CD4-positive, alpha-beta T cell treated with Interferon alpha-2 for 1 hour (primary cell): ENCODE data around the gene STIL.
"Not testable (repeated sequence)": the region's sequence is repeated elsewhere in the genome, so short reads cannot be mapped to it uniquely, and the experiment has no call there.

Source experiments
- DNase-seq, 2 donors: peaks; one replicate each; pipeline ENCODE4 v3.0.0-alpha.2; 2020 to 2022

The STIL gene

GRCh38 chr1:47317841-47318240 lies 3.9 kb upstream of the STIL start:
- DNase-seq: no peak

DNA sequence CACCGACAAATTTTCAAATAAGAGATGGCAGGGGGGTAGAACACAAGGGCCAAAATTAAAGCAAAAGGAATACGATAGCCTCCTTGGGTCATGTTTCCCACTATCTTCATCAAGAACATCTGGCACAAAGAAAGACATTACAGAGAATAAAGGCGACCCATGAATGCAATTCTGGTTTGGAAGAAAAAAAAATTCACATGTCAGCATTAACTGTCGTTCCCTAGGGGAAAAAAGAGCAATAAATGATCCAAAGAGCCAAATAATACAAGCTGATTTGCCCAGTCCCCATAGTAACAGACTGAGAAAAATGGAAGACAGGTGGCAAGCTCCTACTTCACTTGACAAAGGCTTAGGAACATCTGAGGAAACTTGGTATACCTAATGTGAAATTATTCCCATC lies 4.5 kb downstream of the STIL start:
- no peak for DNase-seq

DNA sequence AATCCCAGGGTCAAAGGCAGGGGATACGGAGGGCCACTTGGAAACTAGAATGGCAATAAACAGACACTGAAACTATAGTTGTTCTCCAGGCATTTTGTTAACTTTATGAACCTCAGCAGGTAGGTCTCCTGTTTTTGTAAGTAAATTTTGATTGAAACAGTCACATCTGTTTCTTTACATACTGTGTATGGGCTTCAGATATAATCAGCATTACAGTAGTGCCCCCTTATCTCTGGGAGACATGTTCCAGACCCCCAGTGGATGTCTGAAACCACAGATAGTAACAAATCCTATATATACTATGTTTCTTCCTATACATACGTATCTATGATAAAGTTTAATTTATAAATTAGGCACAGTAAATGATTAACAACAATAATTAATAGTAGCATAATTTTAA lies 11.5 kb downstream of the STIL start:
- no peak for DNase-seq

DNA sequence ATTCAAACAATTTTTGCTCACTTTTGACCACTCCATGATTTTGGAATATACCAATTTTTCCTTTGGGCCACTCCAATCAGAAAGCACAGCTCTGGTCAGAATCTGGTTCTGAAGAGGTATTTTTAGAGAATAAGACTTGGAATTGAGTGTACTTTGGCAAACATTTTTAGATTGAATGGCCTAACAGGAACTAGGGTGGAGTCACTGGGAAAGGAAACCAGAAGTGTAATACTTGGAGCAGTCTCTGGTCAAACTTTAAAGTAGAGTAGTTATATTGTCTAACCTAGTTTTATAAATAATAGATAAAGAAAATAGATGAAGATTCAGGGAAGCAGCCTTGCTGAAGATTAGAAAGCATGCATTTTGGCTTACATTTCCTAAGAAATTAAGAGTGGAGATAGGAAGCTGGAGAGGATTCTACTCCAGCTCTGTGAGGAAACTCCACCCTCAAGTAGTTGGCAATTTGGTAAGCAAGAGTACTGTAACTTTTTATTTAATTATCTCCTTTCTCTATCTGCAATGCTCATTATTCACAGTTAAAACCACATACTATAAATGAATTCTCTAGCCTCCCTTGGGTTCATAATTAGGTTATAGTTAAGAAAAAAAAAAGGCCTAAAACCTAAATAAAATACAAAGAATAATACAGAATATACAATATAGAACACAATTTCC lies 15.8 kb downstream of the STIL start:
- no peak for DNase-seq

GRCh38 chr1:47295579-47295978 lies 18.4 kb downstream of the STIL start:
- no peak for DNase-seq

DNA sequence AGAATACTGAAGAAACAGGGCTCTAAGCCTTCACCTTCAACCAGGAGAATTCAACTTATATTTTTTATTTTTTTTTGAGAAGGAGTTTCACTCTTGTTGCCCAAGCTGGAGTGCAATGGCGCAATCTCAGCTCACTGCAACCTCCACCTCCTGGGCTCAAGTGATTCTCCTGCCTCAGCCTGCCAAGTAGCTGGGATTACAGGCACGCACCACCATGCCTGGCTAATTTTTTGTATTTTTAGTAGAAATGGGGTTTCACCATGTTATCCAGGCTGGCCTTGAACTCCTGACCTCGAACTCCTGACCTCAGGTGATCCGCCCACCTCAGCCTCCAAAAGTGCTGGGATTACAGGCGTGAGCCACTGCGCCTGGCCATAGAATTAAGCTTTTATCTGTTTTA lies 19.1 kb downstream of the STIL start:
- not testable (repeated sequence) for DNase-seq

- not testable (repeated sequence) for DNase-seq
Observed at GRCh38 chr1:47288116-47288515, 25.8 kb downstream of the STIL start.

GRCh38 chr1:47280142-47280541 lies 33.8 kb downstream of the STIL start:
- no peak for DNase-seq

DNA sequence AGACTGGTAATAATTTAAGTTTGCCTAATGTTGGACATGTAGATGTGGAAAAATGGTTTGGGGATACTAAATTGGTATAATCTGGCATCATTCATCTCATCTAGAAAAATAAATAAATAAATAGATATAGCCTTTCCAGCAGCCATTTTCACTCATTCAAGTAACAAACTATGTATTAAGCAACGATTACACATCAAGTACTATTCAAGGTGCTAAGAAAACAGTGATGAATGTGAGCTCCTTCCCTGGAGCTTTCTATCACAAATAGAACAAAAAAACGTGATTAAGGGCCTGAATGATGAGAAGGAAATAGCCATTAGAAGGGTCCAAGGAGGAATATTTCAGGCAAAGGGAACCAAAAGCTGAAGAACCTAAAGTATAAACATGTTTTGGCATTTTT lies 37.1 kb downstream of the STIL start:
- no peak for DNase-seq

GRCh38 chr1:47275811-47276210 lies 38.1 kb downstream of the STIL start:
- not testable (repeated sequence) for DNase-seq

DNA sequence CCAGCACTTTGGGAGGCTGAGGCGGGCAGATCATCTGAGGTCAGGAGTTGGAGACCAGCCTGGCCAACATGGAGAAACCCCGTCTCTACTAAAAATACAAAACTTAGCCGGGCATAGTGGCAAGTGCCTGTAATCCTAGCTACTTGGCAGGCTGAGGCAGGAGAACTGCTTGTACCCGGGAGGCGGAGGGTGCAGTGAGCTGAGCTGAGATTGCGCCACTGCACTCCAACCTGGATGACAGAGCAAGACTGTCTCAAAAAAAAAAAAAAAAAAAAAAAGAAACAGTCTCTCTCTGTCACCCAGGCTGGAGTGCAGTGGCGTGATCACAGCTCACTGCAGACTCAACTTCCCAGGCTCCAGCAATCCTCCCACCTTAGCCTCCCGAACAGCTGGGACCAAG lies 48.4 kb downstream of the STIL start:
- DNase-seq: not testable (repeated sequence)

- peak; percentile 12 to 55 for DNase-seq
Observed at GRCh38 chr1:47262787-47263413, 51.0 kb downstream of the STIL start.

DNA sequence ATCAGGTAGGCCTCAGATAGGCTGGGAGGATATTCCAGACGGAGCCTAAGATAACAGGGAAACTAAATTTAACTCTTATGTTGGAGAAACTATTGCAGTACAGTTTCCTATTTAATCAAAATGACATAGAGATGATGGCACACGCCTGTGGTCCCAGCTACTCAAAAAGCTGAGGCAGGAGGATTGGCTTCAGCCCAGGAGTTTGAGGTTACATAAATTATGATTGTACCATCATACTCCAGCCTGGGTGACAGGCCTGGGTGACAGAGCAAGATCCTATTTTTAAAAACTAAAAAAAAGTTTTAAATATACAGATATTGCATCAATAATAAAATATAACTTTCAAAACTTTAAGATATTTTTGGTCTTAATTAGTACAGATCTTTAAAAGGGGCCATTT lies 56.7 kb downstream of the STIL start:
- no peak for DNase-seq

GRCh38 chr1:47252795-47253194 lies 61.2 kb downstream of the STIL start:
- DNase-seq: no peak

GRCh38 chr1:47252369-47252768 lies 61.6 kb downstream of the STIL start:
- DNase-seq: no peak

DNA sequence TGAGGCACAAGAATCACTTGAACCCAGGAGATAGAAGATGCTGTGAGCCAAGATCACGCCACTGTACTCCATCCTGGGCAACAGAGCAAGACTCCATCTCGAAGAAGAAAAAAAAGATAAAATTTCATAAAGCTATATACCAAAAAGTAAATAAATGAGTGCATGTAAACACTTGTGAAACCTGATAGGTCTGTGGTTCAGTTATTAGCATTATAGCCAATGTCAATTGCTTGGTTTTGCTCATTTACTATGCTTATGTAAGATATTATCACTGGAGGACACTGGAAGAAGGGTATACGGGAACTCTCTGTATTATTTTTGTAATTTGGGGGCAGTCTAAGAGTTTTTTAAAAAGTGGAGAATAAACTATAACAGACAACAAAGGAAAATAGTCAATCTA lies 64.2 kb downstream of the STIL start:
- no peak for DNase-seq

- DNase-seq: no peak
Observed at GRCh38 chr1:47244339-47244862, 69.5 kb downstream of the STIL start.

- DNase-seq: no peak
Observed at GRCh38 chr1:47243910-47244309, 70.0 kb downstream of the STIL start.

DNA sequence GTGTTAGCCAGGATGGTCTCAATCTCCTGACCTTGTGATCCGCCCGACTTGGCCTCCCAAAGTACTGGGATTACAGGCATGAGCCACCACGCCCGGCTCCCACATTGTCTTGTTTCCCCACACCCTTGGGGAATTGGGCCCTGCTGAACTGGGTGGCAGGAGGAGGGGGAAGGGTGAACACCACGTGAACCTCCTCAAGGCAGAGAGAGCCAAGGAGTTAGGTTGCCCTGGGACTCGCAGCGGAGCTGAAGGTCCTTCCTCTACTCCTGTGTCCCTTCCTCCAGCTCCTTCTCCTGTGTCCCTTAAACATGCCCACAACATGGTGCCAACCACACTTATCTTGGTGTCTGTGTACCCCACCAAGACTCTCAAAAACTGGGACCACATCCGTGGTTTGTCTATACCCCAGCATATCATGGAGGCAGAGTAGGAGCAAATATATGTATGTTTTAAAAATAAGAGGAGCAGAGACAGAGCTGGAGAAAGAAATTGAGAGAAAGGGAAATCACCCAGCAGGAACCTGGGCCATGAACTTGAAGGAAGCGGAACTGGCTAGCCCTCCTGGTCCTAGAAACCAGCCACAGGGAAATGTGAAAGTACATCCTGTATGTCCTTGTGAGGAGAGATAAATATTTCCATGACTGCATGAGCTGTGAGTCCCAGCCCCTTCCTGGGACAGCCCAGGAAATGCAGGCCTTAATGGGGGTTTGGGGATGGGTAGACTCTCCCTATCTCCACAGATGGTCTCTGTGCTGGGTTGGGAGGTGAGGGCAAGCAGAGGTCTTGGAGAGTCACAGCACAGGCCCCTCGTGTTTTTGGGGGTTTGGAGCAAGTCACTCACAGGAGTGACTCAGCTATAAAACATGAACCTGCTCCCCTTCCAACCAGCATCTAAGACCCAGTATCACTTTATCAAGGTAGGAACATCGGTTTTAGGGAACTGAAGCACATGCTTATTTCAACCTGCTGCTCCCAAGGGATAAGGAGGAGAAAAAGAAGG lies 72.5 kb downstream of the STIL start:
- DNase-seq: no peak

DNA sequence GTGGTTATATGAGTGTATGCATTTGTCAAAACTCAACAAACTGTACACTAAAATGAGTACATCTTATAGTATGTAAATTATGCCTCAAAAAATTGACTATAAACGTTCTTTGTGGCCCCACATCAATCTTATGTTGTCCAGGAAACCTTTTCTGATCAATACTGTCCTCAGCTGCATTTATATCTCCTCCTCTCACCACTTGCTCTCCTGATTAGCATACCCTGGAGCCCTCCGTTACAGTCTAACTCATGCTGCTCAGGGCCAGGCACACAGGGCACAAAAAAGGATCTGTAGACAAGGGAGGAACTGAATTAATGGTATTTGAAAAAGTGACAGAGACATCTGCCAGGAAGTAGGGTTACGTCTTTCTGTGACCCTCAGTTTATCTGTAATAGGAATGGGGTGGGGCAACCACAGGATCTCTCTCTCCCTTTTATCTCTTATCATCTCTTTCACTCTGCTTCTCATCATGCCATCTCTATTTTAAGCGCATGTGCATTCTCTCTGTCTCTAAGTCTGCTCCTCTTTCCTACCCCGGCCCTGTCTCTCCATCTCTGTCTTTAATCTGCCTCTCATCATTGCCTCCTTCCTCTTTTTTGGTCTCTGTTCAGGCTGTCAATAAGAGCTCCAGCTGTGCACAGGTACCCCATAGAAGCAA lies 74.9 kb downstream of the STIL start:
- peak in 1 of 2 donors; percentile 8 for DNase-seq

GRCh38 chr1:47235806-47236205 lies 78.1 kb downstream of the STIL start:
- DNase-seq: no peak

DNA sequence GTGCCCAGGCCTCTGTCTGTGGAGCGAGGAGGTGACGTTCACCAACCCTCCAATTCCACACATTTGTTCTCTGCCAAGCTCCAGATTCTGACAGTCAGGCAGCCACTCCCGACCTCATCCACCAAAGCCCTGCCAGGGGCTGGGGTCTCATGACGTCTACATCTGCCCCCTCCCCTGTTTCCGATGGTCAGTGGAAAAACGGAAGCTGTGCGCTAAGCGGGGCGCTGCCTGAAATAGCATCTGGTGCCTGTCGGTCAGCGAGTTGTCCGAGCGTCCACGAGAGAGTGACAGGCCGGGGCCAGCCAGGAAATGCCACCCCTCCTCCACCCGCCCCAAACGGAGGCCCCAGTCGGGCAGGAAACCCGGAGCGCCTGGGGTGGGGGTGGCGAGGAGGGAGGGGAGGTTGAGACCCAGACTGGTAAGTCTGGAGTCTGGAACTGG lies 78.7 kb downstream of the STIL start:
- DNase-seq: no peak

GRCh38 chr1:47233186-47233585 lies 80.8 kb downstream of the STIL start:
- DNase-seq: no peak
